ENCODE data around the gene GASK1A.

DNA sequence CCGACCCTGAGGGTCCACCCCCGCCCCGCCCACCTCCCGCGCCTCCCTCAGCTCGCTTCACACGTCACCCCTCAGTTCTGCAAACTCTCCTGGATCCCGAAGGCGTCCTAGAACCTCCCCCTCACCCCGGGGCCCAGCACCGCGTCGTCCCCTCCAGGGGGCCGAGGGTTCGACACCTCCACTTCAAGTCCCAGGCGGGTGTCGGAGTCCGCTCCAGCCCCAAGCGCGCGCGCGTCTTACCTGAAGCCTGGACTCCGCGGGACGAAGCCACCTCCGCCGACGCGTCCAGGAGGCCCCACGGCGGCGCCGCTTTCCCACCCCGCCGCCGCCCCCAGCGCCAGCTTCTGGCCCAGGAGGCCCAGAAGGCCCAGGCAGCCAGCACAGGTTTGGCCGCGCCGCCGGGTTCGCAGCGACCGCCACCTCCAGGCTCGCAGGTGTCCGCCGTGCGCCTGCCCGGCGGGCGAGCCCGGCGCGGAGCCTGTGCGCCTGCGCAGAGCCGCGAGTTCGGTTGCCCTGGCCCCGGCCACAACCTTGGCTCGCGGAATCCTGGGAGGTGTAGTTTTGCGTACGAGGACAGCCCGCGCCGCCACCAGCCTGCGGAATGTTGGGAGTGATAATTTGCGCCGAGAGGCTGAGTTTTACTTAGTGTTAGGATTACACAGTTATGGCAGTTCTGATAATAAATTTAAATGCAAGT lies 126.6 kb downstream of the GASK1A start, which contains the start of gene POMGNT2:
- TF ChIP-seq, protein P1, sequence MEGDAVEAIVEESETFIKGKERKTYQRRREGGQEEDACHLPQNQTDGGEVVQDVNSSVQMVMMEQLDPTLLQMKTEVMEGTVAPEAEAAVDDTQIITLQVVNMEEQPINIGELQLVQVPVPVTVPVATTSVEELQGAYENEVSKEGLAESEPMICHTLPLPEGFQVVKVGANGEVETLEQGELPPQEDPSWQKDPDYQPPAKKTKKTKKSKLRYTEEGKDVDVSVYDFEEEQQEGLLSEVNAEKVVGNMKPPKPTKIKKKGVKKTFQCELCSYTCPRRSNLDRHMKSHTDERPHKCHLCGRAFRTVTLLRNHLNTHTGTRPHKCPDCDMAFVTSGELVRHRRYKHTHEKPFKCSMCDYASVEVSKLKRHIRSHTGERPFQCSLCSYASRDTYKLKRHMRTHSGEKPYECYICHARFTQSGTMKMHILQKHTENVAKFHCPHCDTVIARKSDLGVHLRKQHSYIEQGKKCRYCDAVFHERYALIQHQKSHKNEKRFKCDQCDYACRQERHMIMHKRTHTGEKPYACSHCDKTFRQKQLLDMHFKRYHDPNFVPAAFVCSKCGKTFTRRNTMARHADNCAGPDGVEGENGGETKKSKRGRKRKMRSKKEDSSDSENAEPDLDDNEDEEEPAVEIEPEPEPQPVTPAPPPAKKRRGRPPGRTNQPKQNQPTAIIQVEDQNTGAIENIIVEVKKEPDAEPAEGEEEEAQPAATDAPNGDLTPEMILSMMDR (IDR thresholded peaks at IDR 0.05) = no peak
- TF ChIP-seq POLR2A (IDR thresholded peaks at IDR 0.05) = no peak
- peak in 1 of 3 donors; percentile 10 for TF ChIP-seq POLR2AphosphoS5 (IDR thresholded peaks at IDR 0.05)

Measured in breast epithelium (tissue), 3 donors.